Measurements from ENCODE around the gene HCN2.

Gene HCN2

GRCh38 chr19:543910-544608 is 45.6 kb upstream of the HCN2 start, which contains the start of gene GZMM:
TSS of gene GZMM (plus strand) at chr19:544053. CDS start at chr19:544072, 19 bp downstream.
- Histone ChIP-seq H3K36me3 (ENCODE audit: control insufficient read depth in 1 of 2, insufficient read depth in 2 of 2, low read length in 2 of 2) (peaks cover 26 to 30% of the 10 kb centered on the region in 2 experiments), H4K12ac (ENCODE audit: low read depth, low read length) (no peak within 1 kb of the TSS), H3K9ac (ENCODE audit: low read length) (no peak within 1 kb of the TSS), H3K4me2 (ENCODE audit: low read length) (no peak within 1 kb of the TSS), H4K8ac (ENCODE audit: low read depth, low read length) (no peak within 1 kb of the TSS), H2BK120ac (ENCODE audit: insufficient read depth, low read length, poor library complexity) (no peak within 1 kb of the TSS), H3K14ac (ENCODE audit: low read length) (no peak within 1 kb of the TSS), H3K4ac (ENCODE audit: low read depth, low read length) (no peak within 1 kb of the TSS), H3K4me3 (ENCODE audit: low read depth, low read length) (no peak within 1 kb of the TSS), H3K18ac (ENCODE audit: low read length) (no peak within 1 kb of the TSS), H3K27ac (ENCODE audit: low read depth, low read length) (no peak within 1 kb of the TSS), H3K4me1 (ENCODE audit: control insufficient read depth in 1 of 2, insufficient read depth in 2 of 2, low read length in 2 of 2) (no peaks in the 10 kb centered on the region), H3K23ac (ENCODE audit: low read length) (no peak within 1 kb of the TSS), H3K9me3 (ENCODE audit: insufficient read depth, low read depth, low read length) (no peaks in the 10 kb centered on the region), H2AFZ (ENCODE audit: insufficient read depth, low read length, poor library complexity) (no peak within 1 kb of the TSS), H2AK5ac (ENCODE audit: low read length) (no peak within 1 kb of the TSS), H3K79me1 (ENCODE audit: low read length) (no peaks in the 10 kb centered on the region), H4K91ac (ENCODE audit: low read depth, low read length) (no peak within 1 kb of the TSS), H3K79me2 (ENCODE audit: control insufficient read depth, insufficient read depth, low read length, poor library complexity) (no peaks in the 10 kb centered on the region), H2BK12ac (ENCODE audit: low read length) (no peak within 1 kb of the TSS), H2BK5ac (ENCODE audit: low read depth, low read length, poor library complexity) (no peak within 1 kb of the TSS), H3K27me3 (ENCODE audit: insufficient read depth, low read length) (no peaks in the 10 kb centered on the region)
- DNase-seq = no peak
- WGBS (ENCODE audit: extremely low coverage, insufficient coverage, insufficient read length) = no CpG with 5 or more reads among the region's 31 CpGs

DNA sequence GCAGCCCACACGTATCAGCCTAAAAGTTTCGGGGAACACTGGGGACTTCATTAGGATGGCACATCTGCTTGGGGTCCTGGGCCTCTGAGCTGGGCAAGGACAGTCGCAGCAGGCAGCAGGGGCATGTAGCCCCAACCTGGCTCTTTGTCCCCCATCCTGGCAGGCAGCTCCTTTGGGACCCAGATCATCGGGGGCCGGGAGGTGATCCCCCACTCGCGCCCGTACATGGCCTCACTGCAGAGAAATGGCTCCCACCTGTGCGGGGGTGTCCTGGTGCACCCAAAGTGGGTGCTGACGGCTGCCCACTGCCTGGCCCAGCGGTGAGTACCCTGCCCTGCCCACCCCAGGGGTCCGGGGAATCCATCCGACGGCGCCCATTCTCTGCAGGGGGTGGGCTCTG is 42.6 kb upstream of the HCN2 start:
- no peak overlapping the region for H3K14ac ChIP-seq (ENCODE audit: low read length)
- no peaks in the 10 kb centered on the region for H3K79me1 ChIP-seq (ENCODE audit: low read length)
- H2BK120ac ChIP-seq (ENCODE audit: insufficient read depth, low read length, poor library complexity) = no peak overlapping the region
- H2AK5ac ChIP-seq (ENCODE audit: low read length) = no peak overlapping the region
- no peak overlapping the region for H2AFZ ChIP-seq (ENCODE audit: insufficient read depth, low read length, poor library complexity)
- no peak overlapping the region for H4K12ac ChIP-seq (ENCODE audit: low read depth, low read length)
- peaks cover 5 to 8% of the 10 kb centered on the region in 2 experiments for H3K36me3 ChIP-seq (ENCODE audit: control insufficient read depth in 1 of 2, insufficient read depth in 2 of 2, low read length in 2 of 2)
- H4K8ac ChIP-seq (ENCODE audit: low read depth, low read length) = no peak overlapping the region
- no peak overlapping the region for H3K23ac ChIP-seq (ENCODE audit: low read length)
- no peak overlapping the region for H3K9ac ChIP-seq (ENCODE audit: low read length)
- no peak overlapping the region for H3K4ac ChIP-seq (ENCODE audit: low read depth, low read length)
- no peak overlapping the region for H2BK5ac ChIP-seq (ENCODE audit: low read depth, low read length, poor library complexity)
- no peaks in the 10 kb centered on the region for H3K4me1 ChIP-seq (ENCODE audit: control insufficient read depth in 1 of 2, insufficient read depth in 2 of 2, low read length in 2 of 2)
- no peaks in the 10 kb centered on the region for H3K9me3 ChIP-seq (ENCODE audit: insufficient read depth, low read depth, low read length)
- H4K91ac ChIP-seq (ENCODE audit: low read depth, low read length) = no peak overlapping the region
- H3K18ac ChIP-seq (ENCODE audit: low read length) = no peak overlapping the region
- no peaks in the 10 kb centered on the region for H3K79me2 ChIP-seq (ENCODE audit: control insufficient read depth, insufficient read depth, low read length, poor library complexity)
- no peaks in the 10 kb centered on the region for H3K27me3 ChIP-seq (ENCODE audit: insufficient read depth, low read length)
- DNase-seq = no peak
- WGBS (ENCODE audit: extremely low coverage, insufficient coverage, insufficient read length) = no CpG with 5 or more reads among the region's 15 CpGs
- no peak overlapping the region for H3K4me2 ChIP-seq (ENCODE audit: low read length)
- H3K27ac ChIP-seq (ENCODE audit: low read depth, low read length) = no peak overlapping the region
- H3K4me3 ChIP-seq (ENCODE audit: low read depth, low read length) = no peak overlapping the region
- no peak overlapping the region for H2BK12ac ChIP-seq (ENCODE audit: low read length)

DNA sequence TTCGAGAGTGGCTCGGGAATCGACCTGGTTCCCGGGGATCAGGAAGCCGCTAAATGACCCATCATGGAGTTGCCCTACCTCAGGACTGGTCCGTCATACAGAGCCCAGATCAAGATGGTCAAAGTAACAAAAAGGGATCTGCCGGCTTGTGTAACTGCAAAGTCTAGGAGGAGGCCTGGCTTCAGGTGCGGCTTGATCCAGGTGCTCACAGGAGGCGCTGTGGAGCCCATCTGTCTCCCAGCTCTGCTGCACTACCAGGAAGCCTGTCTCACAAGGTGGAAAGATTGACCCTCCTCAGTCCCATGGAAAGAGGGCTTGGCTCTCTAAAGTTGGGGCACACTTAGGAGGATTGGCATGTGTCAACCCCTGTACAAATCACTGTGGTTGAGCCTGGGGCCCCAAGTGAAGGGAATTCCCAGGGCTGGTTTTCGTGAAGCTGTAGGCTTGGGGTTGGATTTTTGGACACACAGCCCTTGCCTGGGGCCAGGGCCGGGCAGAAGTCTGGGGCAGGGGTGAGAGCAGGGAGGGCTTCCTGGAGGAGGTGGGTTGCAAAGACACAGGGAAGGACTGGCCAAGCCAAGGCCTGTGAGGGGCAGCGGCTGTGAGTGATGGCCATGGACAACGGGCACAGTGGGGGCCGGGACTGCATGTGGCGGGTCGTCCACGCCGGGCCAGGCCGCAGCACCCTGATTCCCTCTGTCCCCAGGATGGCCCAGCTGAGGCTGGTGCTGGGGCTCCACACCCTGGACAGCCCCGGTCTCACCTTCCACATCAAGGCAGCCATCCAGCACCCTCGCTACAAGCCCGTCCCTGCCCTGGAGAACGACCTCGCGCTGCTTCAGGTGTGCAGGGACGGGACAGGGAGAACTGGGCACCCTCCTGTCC is 41.6 kb upstream of the HCN2 start:
- H3K4me3 ChIP-seq (ENCODE audit: low read depth, low read length) = no peak overlapping the region

DNA sequence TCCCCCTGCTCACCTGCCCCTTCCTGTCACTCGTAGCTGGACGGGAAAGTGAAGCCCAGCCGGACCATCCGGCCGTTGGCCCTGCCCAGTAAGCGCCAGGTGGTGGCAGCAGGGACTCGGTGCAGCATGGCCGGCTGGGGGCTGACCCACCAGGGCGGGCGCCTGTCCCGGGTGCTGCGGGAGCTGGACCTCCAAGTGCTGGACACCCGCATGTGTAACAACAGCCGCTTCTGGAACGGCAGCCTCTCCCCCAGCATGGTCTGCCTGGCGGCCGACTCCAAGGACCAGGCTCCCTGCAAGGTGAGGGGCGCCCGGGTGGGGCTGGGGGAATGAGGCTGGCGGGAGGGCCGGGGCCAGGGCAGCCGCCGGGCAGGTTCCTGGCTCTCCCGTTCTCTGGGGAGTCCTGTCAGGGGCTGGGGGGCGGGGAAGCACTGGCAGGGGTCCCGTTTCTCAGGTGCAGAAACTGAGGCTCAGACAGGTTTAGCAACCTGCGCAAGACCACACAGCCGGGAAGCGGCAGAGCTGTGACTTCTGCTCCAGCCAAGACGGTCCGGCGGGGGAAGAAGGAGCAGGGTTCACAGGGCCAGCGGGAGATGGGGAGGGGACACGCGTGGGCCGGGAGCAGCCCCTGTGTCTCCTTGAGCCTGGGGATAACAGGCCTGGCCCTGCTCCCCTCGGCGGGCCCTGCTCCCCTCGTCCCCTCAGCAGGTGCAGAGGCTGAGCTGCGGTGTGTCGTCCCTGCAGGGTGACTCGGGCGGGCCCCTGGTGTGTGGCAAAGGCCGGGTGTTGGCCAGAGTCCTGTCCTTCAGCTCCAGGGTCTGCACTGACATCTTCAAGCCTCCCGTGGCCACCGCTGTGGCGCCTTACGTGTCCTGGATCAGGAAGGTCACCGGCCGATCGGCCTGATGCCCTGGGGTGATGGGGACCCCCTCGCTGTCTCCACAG is 40.5 kb upstream of the HCN2 start:
- no peak overlapping the region for H2BK5ac ChIP-seq (ENCODE audit: low read depth, low read length, poor library complexity)
- no peaks in the 10 kb centered on the region for H3K9me3 ChIP-seq (ENCODE audit: insufficient read depth, low read depth, low read length)
- H3K4me1 ChIP-seq (ENCODE audit: control insufficient read depth in 1 of 2, insufficient read depth in 2 of 2, low read length in 2 of 2) = no peaks in the 10 kb centered on the region
- no peaks in the 10 kb centered on the region for H3K79me1 ChIP-seq (ENCODE audit: low read length)
- H2AK5ac ChIP-seq (ENCODE audit: low read length) = no peak overlapping the region
- no peak overlapping the region for H3K14ac ChIP-seq (ENCODE audit: low read length)
- H4K91ac ChIP-seq (ENCODE audit: low read depth, low read length) = no peak overlapping the region
- no peak overlapping the region for H3K23ac ChIP-seq (ENCODE audit: low read length)
- H3K27me3 ChIP-seq (ENCODE audit: insufficient read depth, low read length) = no peaks in the 10 kb centered on the region
- H4K8ac ChIP-seq (ENCODE audit: low read depth, low read length) = no peak overlapping the region
- no peak overlapping the region for H3K4ac ChIP-seq (ENCODE audit: low read depth, low read length)
- peak; percentile 65 to 77 for DNase-seq
- no peak overlapping the region for H2BK120ac ChIP-seq (ENCODE audit: insufficient read depth, low read length, poor library complexity)
- no peak overlapping the region for H3K27ac ChIP-seq (ENCODE audit: low read depth, low read length)
- H4K12ac ChIP-seq (ENCODE audit: low read depth, low read length) = no peak overlapping the region
- no peak overlapping the region for H3K4me2 ChIP-seq (ENCODE audit: low read length)
- WGBS (ENCODE audit: extremely low coverage, insufficient coverage, insufficient read length) = no CpG with 5 or more reads among the region's 52 CpGs
- H3K4me3 ChIP-seq (ENCODE audit: low read depth, low read length) = no peak overlapping the region
- H2AFZ ChIP-seq (ENCODE audit: insufficient read depth, low read length, poor library complexity) = no peak overlapping the region
- H3K18ac ChIP-seq (ENCODE audit: low read length) = no peak overlapping the region
- no peaks in the 10 kb centered on the region for H3K79me2 ChIP-seq (ENCODE audit: control insufficient read depth, insufficient read depth, low read length, poor library complexity)
- no peak overlapping the region for H2BK12ac ChIP-seq (ENCODE audit: low read length)
- no peak overlapping the region for H3K9ac ChIP-seq (ENCODE audit: low read length)
- no peaks in the 10 kb centered on the region for H3K36me3 ChIP-seq (ENCODE audit: control insufficient read depth in 1 of 2, insufficient read depth in 2 of 2, low read length in 2 of 2)

More for the DNA sequence above, 41.6 kb upstream of the HCN2 start:
- Histone ChIP-seq H3K4me1 (ENCODE audit: control insufficient read depth in 1 of 2, insufficient read depth in 2 of 2, low read length in 2 of 2) (no peaks in the 10 kb centered on the region), H3K4ac (ENCODE audit: low read depth, low read length) (no peak overlapping the region), H3K9me3 (ENCODE audit: insufficient read depth, low read depth, low read length) (no peaks in the 10 kb centered on the region), H3K23ac (ENCODE audit: low read length) (no peak overlapping the region), H4K91ac (ENCODE audit: low read depth, low read length) (no peak overlapping the region), H3K27ac (ENCODE audit: low read depth, low read length) (no peak overlapping the region), H3K79me1 (ENCODE audit: low read length) (no peaks in the 10 kb centered on the region), H3K14ac (ENCODE audit: low read length) (no peak overlapping the region), H4K12ac (ENCODE audit: low read depth, low read length) (no peak overlapping the region), H3K79me2 (ENCODE audit: control insufficient read depth, insufficient read depth, low read length, poor library complexity) (no peaks in the 10 kb centered on the region), H2BK12ac (ENCODE audit: low read length) (no peak overlapping the region), H4K8ac (ENCODE audit: low read depth, low read length) (no peak overlapping the region), H3K36me3 (ENCODE audit: control insufficient read depth in 1 of 2, insufficient read depth in 2 of 2, low read length in 2 of 2) (peaks cover 0 to 2% of the 10 kb centered on the region in 2 experiments), H3K27me3 (ENCODE audit: insufficient read depth, low read length) (no peaks in the 10 kb centered on the region), H3K18ac (ENCODE audit: low read length) (no peak overlapping the region), H3K9ac (ENCODE audit: low read length) (no peak overlapping the region), H2AFZ (ENCODE audit: insufficient read depth, low read length, poor library complexity) (no peak overlapping the region), H2BK5ac (ENCODE audit: low read depth, low read length, poor library complexity) (no peak overlapping the region), H2BK120ac (ENCODE audit: insufficient read depth, low read length, poor library complexity) (no peak overlapping the region), H2AK5ac (ENCODE audit: low read length) (no peak overlapping the region), H3K4me2 (ENCODE audit: low read length) (no peak overlapping the region)
- peak in 1 of 2 donors; percentile 41 for DNase-seq
- WGBS (ENCODE audit: extremely low coverage, insufficient coverage, insufficient read length) = no CpG with 5 or more reads among the region's 26 CpGs

Data from trophoblast cell (in vitro differentiated cells and primary cell).